Liver (tissue), 3 donors: Measurements from ENCODE around the gene CDH13.

Experiments
- CTCF ChIP-seq: fragments of 150-350 bp; IDR thresholded peaks from 2 replicates; pipeline ENCODE4 v1.5.1; 2017; ENCODE audit warnings: improper control_type of control experiment, low read depth, low read length; ENCODE audit not compliant: missing input control
- MAX ChIP-seq: IDR thresholded peaks from 2 replicates; pipeline ENCODE4 v1.6.1; 2016; ENCODE audit warnings: antibody characterized with exemption
- RAD21 ChIP-seq, 2 donors: IDR thresholded peaks; 2 replicates each; pipeline ENCODE4 v1.6.1; 2016; ENCODE audit warnings: antibody characterized with exemption in 2 of 2, mild to moderate bottlenecking in 2 of 2
- TAF1 ChIP-seq: conservative IDR thresholded peaks from 2 replicates; pipeline ENCODE4 v1.6.1; 2016; ENCODE audit warnings: antibody characterized with exemption, mild to moderate bottlenecking
- YY1 ChIP-seq: IDR thresholded peaks from 2 replicates; pipeline ENCODE4 v1.6.1; 2016; ENCODE audit warnings: antibody characterized with exemption, mild to moderate bottlenecking
- donor health status: healthy.
- donor health status: healthy.

GRCh38 chr16:82603784-82604411 is 22.9 kb upstream of the CDH13 start:
- peak; percentile 74 for TF ChIP-seq RAD21 (IDR thresholded peaks at IDR 0.05)
- no peak for TF ChIP-seq MAX
- TF ChIP-seq YY1, result no peak
- no peak for TF ChIP-seq TAF1
- peak; percentile 48 for TF ChIP-seq CTCF
